HG03025 (cell line): ENCODE results near the gene ADD2.
"Not testable (repeated sequence)": the region's sequence is repeated elsewhere in the genome, so short reads cannot be mapped to it uniquely, and the experiment has no call there.

Source experiments
- ATAC-seq: cut with Tn5 transposase; IDR thresholded peaks from one replicate; pipeline ENCODE4 v1.9.1; 2021; ENCODE audit warnings: mild to moderate bottlenecking, moderate library complexity; ENCODE audit not compliant: unreplicated experiment, low FRiP score

The ADD2 gene, protein sequence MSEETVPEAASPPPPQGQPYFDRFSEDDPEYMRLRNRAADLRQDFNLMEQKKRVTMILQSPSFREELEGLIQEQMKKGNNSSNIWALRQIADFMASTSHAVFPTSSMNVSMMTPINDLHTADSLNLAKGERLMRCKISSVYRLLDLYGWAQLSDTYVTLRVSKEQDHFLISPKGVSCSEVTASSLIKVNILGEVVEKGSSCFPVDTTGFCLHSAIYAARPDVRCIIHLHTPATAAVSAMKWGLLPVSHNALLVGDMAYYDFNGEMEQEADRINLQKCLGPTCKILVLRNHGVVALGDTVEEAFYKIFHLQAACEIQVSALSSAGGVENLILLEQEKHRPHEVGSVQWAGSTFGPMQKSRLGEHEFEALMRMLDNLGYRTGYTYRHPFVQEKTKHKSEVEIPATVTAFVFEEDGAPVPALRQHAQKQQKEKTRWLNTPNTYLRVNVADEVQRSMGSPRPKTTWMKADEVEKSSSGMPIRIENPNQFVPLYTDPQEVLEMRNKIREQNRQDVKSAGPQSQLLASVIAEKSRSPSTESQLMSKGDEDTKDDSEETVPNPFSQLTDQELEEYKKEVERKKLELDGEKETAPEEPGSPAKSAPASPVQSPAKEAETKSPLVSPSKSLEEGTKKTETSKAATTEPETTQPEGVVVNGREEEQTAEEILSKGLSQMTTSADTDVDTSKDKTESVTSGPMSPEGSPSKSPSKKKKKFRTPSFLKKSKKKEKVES

DNA sequence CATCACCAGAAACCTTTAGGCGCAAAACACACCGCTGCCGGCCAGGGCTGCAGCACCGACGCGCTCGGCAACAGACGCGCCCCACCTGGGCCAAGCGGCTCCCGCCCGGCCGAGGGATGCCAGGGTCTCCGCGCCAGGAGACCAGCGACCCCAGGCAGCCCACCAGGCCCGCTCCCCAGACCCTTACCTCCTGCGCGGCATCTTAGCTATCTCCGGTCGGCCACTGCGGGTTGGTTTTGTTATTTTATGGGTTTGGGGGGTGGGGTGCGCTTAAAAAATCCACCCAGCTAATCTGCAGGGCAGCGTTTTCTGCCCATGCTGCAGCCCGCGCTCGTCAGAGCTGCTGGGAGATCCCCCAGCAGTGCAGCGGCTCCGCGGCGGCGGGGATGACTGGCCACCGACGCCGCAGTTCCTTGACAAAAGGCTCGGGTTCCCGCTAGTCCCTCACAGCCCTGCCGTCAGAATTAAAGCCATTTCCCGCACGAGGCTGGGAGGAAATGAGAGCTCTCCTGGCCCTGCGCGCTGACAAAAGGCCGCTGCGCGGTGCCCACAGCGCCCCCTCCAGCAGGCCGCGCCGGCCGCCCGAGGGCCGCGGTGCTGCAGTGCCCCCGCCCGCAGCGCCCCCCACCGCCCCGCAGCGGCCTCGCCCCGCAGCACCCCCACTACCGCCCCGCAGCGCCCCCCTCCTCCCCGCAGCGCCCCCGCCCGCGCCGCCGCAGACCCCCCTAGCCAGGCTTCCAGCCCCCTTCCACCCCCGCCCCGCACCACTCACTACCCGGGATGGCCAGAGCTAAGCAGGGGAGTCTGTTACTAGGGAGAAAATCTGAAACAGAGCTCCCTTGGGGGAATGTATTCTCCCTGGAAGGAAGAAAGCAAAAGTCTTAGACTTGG is at the start of gene ADD2:
TSS of gene ADD2 (minus strand) at position 502 of the 891 bp plus-strand sequence. CDS start 61,792 bp downstream, outside the sequence.
- no peak for ATAC-seq

DNA sequence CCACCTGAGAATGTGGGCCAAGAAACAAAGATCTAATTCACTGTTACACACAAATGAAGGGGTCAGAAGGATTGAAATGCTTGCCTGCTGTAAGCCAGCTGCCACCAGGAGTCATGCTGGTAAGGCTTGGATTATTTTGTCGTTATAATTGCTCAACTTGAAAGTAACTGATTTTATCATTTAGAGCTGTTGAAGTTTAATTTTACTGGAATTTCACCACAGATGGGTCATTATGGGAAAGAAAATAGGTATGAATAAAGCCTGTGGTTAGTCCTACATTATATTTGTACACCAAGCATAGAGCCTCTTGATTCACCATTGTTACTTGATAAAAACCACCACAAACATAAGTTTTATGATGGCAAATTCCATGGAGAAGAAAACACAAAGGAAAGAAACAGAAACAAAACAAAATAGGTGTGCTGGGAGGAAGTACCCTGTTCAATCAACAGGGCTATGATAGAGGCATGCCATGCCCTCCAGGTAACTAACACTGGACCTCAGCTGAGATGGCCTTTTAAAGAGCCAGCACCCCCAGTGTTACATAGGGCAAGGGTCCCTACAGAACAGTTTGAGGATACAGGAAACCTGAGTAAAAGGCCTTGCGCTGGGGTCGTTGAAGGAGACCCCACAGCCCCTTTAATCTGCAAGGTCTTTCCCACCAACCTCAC is 49.4 kb upstream of the ADD2 start:
- no peak for ATAC-seq

DNA sequence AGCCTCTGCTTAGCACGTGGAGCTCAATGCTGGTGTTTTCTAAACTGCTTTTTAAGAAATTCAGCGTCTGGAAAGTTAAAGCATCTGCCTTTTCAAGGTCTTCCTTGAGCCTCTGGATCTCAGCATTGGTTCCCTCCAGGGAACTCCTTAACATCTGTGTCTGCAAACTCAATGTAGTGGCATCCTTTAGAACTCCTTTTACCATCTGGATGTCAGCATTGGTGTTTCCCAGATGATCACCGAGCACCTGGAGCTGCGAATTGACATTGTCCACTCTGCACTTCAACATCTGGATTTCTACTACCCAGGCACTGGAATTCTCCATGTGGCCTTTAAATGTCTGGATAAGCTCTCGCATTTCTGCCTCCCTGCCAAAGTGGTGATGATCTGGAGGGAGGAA is 48.7 kb upstream of the ADD2 start:
- ATAC-seq = no peak

DNA sequence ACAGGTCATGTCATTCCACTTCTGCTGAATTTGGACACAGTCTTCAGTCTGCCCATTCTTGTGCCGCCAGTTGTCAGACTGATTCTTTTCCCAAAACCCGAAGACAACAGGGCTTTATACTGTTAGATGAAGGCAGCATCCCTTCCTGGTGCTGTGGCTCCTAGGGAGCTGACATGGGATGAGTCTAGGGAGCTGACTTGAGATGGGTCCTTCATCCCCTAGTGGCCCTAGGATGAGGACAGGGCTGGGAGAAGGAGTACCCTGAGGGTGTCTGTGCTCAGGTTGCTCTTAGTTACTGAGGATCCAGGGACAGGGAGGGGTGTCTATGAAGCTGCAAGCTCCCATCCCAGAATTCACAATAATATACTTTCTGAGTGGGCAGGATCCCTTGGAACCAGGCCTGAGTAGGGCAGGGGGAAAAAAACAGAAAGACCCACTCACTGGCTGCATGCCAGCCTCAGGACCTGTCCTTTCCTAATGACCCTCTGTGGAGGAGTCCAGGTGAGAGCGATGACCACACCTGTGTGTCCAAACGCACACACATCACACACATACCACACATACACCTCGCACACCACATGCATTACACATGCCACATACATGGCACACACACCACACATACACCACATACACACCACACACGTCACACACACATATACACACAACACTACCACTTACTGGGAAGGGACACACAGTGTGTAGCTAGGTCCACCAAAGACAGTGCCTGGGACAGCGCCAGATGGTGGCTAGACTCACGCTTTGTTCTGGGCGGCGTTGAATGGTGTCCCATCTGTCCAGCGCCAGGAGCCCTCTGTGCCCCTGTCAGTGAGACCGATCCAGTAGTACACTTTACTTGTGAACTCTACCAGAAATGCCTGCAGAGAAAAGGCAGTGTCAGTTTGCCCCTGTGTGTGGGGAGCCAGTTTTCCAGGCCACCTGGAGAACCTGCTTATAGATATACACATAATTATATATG is 41.3 kb upstream of the ADD2 start:
- no peak for ATAC-seq

DNA sequence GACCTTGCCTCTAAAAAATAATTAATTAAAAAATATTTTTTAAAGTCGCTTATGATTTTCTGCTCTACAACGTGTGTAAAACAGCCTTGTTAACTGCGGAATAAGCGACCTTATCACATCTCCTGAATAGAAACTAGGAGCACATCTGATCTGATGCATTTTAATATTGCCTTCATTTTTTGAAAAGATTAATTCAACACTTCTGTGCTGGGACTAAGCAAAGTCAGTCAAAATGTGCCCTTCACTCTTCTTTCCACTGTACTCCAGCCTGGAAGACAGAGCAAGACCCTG is 39.8 kb upstream of the ADD2 start:
- no peak for ATAC-seq

DNA sequence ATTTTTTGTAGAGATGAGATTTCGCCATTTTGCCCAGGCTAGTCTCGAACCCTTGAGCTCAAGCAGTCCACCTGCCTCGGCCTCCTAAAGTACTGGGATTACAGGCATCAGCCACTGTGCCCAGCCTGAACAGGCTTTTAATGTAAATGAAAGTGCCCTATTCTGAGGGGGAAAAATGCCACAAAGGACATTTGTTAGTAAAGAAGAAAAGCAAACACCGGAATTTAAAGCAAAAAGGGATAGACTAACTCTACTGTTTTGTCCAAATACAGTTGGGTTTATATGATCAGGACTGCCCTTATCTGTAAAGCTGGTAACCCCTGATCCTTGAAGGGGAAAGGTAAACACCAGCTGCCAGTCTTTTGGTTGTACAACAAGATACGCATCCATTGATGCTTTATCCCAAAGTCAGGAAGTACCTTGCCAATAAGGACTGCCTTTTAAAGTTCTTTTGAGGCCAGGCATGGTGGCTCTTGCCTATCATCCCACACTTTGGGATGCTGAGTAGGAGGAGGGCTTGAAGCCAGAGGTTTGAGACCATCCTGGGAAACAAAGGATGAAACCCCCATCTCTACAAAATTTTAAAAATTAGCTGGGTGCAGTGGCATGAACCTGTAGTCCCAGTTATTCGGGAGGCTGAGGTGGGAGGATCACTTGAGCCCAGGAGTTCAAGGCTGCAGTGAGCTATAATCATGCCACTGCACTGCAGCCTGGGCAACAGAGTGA is 39.3 kb upstream of the ADD2 start:
- ATAC-seq = no peak

DNA sequence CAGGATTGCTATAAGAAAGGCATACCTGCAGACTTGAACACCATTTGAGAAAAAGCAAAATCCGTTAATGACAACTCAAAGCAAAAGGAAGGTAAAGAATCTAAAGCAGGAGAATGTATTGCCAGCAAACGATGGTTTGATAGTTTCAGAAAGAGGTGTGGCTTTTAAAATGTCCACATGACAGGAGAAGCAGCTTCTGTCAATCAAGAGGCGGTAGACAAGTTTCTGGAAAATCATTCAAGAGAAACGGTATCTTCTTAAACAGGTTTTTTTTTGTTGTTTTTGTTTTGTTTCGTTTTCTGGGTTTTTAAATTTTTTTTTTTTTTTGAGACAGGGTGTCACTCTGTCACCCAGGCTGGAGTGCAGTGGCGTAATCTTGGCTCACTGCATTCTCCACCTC is 38.6 kb upstream of the ADD2 start:
- no peak for ATAC-seq

DNA sequence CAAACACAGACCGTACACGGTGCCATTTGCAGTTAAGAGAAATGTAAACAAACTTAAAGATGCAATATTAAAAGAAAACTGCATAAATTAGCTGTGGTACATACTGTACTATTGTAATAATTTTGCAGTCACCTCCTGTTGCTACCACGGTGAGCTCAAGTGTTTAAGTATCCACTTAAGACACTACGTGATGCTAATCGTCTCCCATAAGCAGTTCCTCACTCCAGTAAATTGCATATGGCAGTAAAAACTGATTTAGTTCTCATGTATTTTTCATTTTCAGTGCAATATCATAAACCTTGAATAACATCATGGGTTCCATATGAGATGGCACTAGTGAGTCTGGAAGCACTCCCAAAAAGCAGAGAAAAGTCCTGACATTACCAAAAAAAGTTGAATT is 38.0 kb upstream of the ADD2 start:
- ATAC-seq = no peak

DNA sequence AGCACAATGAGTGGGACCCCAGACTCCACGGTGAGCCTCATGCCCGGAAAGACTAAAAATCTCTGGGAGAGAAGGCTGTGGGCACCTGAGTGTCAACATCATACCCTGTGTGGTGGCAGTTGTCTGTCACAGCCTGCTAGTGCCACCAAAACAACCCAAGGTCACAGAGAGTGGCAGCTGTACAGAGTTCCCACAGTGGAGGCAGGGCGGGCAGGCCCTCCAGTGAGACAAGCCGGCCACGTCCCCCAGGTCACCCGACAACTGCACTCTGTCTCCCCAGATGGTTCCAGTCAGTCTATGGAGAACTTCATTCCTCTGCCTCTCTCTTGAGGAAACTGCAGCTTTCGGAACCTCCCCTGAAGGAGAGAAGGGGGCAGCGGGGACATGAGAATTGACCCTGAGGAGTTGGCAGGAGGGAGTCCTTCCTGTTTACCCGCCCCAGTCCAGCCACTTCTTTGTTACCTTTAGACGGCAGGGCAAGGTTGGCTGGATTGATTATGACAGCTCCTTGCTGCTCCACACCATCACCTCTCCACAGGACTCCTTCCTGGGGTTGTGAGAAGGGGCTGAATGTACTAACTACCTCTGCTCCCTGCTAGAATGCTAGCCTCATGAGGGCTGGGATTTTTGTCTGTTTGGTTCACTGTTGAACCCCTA is 33.7 kb upstream of the ADD2 start:
- no peak for ATAC-seq

DNA sequence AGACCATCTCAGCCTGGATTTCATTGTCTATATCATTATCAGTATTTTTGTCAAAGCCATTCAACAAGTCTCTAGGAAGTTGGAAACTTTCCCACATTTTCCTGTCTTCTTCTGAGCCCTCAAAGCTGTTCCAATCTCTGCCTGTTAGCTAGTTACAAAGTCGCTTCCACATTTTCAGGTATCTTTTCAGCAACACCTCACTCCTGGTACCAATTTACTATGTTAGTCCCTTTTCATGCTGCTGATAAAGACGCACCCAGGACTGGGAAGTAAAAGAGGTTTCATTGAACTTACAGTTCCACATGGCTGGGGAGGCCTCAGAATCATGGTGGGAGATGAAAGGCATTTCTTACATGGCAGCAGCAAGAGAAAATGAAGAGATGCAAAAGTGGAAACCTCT is 31.7 kb upstream of the ADD2 start:
- no peak for ATAC-seq

DNA sequence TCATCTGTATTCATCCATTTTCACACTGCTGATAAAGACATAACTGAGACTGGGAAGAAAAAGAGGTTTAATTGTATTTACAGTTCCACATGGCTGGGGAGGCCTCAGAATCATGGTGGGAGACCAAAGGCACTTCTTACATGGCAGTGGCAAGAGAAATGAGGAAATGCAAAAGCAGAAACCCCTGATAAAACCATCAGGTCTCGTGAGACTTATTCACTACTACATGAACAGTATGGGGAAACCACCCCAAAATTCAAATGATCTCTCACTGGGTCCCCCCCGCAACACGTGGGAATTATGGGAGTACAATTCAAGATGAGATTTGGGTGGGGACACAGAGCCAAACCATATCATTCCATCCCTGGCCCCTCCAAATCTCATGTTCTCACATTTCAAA is 30.0 kb upstream of the ADD2 start:
- ATAC-seq = not testable (repeated sequence)

DNA sequence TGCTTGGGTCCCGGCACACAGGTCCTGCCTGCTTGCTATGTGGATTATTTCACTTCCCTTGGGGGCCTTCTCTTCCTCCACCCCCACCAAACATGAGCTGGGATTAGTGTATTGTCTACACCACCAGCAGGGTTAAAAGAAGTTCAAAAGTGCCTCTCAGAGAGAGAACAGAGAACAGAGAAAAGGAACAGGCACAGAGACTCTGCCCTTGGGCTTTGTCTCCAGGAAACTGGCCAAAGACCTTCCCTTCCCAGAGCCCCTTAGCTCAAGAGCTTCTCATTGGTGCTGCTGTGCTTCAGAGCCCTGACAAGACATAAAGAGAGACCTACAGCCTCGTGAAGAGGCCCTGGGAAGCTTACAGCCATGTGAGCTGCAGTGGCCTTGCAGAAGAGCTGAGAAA is 29.5 kb upstream of the ADD2 start:
- ATAC-seq = no peak

DNA sequence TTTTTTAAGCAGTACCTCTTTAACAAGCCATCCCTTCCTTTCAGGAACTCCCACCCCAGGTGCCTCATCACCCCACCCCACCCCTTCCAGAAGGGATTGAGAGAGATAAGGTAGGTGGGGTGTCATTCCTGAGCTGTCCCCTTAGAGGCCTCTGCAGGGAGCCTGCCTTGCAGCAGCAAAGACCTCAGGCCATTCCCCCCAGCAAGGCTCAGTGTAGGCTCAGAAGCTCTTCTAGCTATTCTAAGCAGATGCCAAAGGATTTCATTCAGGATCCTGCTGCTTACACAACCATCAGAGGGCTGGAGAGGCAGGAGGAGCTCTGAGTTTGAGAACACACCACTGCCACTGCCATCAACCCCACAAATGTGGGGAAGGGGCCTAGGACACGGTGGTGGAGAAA is 28.3 kb upstream of the ADD2 start:
- ATAC-seq = no peak

DNA sequence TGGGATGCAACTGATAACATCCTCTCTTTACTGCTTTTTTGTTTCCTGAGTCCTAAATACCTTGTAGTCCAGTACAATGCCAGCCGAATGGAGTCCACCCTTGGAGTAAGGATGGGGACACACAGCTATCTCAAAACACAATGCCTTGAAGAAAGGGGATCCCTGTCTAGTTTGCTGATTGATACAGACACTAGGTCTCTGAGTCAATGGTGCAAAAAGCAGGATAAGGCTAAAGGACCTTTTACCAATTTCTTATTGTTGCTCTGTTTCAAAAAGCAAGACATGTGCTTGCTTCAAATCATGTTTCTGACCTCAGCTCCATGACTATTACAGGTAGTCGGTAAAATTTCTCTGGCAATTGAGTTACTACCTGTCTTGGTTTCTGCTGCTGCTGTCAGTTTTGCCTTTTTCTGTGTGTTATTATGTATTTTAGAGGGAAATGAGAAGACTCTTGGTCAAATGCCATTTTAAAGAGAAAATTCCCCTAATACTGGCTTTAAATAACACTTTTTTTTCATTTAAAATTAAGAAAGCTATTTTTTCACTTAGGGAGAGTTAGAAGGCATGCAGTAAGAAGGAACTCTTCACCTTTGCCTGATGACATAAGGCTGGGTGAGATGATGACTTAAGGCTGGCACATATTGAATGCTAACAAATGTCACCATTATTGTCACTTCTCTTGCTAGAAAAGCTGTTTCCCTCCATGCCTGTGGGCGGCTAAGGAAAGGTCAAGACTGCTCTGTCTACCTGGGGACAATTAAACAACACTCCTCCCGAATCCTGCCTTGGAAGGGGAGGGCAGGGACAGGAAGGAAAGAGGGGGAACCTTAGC is 27.4 kb upstream of the ADD2 start:
- no peak for ATAC-seq

DNA sequence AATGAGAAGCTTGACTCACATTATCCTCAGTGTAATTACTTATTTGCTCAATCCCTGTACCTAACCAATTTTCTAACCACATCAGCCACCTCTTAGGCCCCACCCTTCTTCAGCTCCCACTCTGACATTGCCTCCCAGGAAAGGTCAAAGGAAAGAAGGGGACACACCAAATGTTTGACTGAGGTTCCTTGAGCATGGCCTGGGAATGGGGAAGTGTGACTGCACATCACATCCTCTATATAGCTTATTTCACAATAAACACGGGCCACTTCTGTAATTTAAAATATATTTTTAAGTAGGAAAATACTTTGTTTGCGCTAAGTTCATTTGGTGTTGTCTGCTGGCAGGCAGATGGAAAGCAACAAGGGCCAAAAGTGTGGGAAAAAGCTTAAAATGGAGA is 25.4 kb upstream of the ADD2 start:
- ATAC-seq = no peak

DNA sequence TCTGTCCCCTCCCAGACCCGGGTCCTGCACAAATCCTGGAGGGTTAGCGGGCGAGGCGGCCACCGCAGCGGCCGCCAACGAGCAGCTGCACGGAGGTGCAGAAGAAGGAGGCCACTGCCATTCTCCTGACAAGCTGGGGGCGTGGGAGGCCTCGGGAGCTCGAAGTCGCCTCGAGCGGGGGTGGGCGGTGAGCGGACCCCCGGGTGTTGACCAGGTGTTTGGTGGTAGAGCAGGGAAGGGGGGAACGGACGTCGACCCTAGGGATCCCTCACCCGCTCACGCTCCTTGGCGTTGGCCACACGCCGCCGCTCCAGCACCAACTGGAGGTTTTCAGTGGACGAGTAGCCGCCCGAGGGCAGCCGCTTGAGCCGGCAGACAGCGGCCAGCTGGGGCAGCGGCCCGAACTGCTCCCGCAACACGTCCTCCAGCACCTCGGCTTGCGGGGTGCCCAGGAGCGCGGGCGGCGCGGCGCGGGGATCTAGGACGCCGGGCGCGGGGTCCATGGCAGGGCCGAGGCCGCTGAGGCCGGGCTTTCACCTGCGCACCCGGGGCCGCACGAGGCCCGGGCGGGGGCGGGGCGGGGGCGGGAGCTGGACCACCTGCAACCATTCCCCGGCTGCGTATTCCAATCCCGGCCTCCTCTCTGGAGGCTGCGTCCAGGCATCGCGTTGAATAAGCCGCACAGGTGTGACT is 22.3 kb upstream of the ADD2 start, which contains the start of gene FIGLA:
TSS of gene FIGLA (minus strand) at position 508 of the 693 bp plus-strand sequence. CDS start at position 503, 5 bp downstream.
- no peak for ATAC-seq
